Neural cell (in vitro differentiated cells): ENCODE data around the gene PALB2.

Experiments
- POLR2AphosphoS5 ChIP-seq: IDR thresholded peaks from 2 replicates; pipeline ENCODE4 v1.6.1; 2012
- TF ChIP-seq, protein P1 (sequence below): fragments of 450-650 bp; IDR thresholded peaks from 2 replicates; pipeline ENCODE4 v1.5.1; 2014; ENCODE audit warnings: antibody characterized with exemption, mild to moderate bottlenecking, moderate library complexity; ENCODE audit not compliant: poor library complexity, severe bottlenecking

DNA sequence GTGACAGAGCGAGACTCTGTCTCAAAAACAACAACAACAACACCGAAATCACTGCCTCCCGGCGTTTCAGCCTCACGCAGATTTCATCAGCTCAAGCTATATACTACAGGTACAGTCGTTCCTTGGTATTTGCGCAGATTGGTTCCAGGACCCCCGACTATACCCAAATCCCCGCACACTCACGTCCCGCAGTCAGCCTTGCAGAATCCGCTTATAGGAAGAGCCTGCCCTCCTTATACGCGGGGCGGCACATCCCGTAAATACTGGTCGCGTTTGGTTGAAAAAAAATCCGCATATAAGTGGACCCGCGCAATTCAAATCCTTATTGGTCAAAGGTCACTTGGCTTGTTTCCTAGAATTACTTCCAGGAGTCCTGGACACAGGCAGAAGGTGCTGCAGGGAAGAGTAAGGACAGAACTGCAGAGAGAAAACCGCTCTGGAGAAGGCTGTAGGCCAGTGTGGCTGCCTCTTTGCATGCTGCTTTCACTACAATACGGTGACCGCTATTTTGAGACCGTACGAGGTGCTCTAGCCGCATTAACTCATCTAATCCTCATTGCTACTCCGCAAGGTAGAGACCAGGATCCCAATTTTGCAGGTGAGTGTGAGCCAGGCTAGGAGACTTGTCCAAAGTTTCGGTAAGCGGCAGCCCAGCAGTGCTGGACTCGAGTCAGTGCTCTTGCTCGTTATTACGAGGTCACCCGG is 45.7 kb downstream of the PALB2 start:
- TF ChIP-seq, protein P1, sequence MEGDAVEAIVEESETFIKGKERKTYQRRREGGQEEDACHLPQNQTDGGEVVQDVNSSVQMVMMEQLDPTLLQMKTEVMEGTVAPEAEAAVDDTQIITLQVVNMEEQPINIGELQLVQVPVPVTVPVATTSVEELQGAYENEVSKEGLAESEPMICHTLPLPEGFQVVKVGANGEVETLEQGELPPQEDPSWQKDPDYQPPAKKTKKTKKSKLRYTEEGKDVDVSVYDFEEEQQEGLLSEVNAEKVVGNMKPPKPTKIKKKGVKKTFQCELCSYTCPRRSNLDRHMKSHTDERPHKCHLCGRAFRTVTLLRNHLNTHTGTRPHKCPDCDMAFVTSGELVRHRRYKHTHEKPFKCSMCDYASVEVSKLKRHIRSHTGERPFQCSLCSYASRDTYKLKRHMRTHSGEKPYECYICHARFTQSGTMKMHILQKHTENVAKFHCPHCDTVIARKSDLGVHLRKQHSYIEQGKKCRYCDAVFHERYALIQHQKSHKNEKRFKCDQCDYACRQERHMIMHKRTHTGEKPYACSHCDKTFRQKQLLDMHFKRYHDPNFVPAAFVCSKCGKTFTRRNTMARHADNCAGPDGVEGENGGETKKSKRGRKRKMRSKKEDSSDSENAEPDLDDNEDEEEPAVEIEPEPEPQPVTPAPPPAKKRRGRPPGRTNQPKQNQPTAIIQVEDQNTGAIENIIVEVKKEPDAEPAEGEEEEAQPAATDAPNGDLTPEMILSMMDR: no peak
- no peak for TF ChIP-seq POLR2AphosphoS5
